ENCODE results near the gene CINP. TPM values are rescaled to one million over a fixed set of nuclear protein-coding genes. Genes with fewer than 3 reads are reported as not detected.
A peak's percentile ranks its signal among the peaks of the same experiment; 100 is the strongest.
"Not testable (repeated sequence)": the region's sequence is repeated elsewhere in the genome, so short reads cannot be mapped to it uniquely, and the experiment has no call there.

The CINP gene
- total RNA-seq, 1 donor: 20.6 TPM

GRCh38 chr14:102371361-102371760 is 8.7 kb upstream of the CINP start:
- Histone ChIP-seq H3K9me3 (ENCODE audit: low read depth, low read length) (no peaks in the 10 kb centered on the region), H3K4me1 (ENCODE audit: insufficient read depth, low read length) (peaks cover 21% of the 10 kb centered on the region), H3K27me3 (ENCODE audit: insufficient read depth, low read length) (no peaks in the 10 kb centered on the region), H3K4me3 (ENCODE audit: low read length) (peak overlapping the region; percentile 14)

DNA sequence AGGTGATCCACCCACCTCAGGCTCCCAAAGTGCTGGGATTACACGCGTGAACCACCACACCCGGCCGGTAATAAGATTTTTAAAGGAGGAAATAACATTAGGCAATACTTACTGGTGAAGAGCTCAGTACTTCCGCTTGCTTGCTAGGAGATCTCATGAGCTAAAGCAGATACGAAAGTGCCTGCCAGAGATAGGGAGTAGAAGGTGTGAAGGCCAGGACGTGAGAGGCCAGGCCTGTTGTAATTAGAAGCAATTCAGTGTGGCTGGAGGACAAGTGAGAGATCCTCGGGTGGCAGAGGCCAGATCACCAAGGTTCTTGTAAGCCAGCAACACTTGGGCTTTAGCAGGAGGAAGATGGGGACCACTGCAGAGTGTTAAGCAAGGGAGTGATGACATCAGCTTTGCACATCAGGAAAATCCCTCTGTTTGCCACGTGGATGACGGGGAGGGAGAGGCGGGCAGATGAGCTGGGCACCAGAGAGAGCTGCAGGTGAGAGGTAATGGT is 7.7 kb upstream of the CINP start:
- Histone ChIP-seq H3K4me3 (ENCODE audit: low read length) (peak overlapping the region; percentile 14), H3K27me3 (ENCODE audit: insufficient read depth, low read length) (no peaks in the 10 kb centered on the region), H3K4me1 (ENCODE audit: insufficient read depth, low read length) (peaks cover 21% of the 10 kb centered on the region), H3K9me3 (ENCODE audit: low read depth, low read length) (no peaks in the 10 kb centered on the region)

GRCh38 chr14:102363182-102363943 is 673 bp upstream of the CINP start:
- H3K27me3 ChIP-seq (ENCODE audit: insufficient read depth, low read length): no peaks in the 10 kb centered on the region

GRCh38 chr14:102362084-102362483 is 606 bp downstream of the CINP start:
- H3K4me1 ChIP-seq (ENCODE audit: insufficient read depth, low read length): peaks cover 24% of the 10 kb centered on the region
- no peaks in the 10 kb centered on the region for H3K9me3 ChIP-seq (ENCODE audit: low read depth, low read length)
- H3K4me3 ChIP-seq (ENCODE audit: low read length): peak overlapping the region; percentile 66
- H3K27me3 ChIP-seq (ENCODE audit: insufficient read depth, low read length): no peaks in the 10 kb centered on the region

More at GRCh38 chr14:102363182-102363943, 673 bp upstream of the CINP start:
- Histone ChIP-seq H3K9me3 (ENCODE audit: low read depth, low read length) (no peaks in the 10 kb centered on the region), H3K4me1 (ENCODE audit: insufficient read depth, low read length) (peaks cover 24% of the 10 kb centered on the region), H3K4me3 (ENCODE audit: low read length) (peak overlapping the region; percentile 66)

- Histone ChIP-seq H3K27me3 (ENCODE audit: insufficient read depth, low read length) (no peaks in the 10 kb centered on the region), H3K4me1 (ENCODE audit: insufficient read depth, low read length) (peaks cover 24% of the 10 kb centered on the region), H3K9me3 (ENCODE audit: low read depth, low read length) (no peaks in the 10 kb centered on the region), H3K4me3 (ENCODE audit: low read length) (no peak overlapping the region)
Measured at GRCh38 chr14:102360388-102360787, 2.3 kb downstream of the CINP start.

DNA sequence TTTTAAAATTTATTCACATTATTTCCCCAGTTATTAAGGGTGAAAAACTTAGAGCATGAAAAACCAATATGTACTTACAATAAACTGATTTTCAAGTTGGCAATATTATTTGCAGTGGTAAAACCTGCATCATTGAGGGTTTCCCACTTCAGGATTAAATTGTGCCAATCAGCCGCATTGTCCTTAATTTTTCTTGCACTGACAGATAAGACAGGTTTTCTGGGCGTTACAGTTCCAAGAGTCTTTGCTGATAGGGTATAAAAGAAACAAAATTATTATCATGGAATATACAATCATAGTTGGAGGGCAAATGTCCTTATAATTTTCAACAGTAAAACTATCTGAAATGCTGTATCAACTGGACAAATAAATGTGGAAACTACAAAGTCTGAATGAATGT is 3.3 kb downstream of the CINP start:
- H3K27me3 ChIP-seq (ENCODE audit: insufficient read depth, low read length): no peaks in the 10 kb centered on the region
- no peak overlapping the region for H3K4me3 ChIP-seq (ENCODE audit: low read length)
- peaks cover 23% of the 10 kb centered on the region for H3K4me1 ChIP-seq (ENCODE audit: insufficient read depth, low read length)
- no peaks in the 10 kb centered on the region for H3K9me3 ChIP-seq (ENCODE audit: low read depth, low read length)

DNA sequence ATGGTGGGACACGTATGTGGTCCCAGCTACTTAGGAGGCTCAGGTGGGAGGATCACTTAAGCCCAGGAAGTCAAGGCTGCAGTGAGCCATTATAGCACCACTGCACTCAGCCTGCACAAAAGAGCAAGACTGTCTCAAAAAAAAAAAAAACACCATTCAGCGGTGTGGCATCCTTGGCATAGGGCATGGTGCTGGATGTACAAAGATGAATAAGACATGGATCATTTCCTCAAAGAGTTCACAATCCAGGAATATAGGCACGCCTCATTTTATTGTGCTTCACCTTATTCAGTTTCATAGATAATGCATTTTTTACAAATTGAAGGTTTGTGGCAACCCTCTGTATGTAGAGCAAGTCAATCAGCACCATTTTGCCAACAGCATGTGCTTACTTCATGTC is 6.4 kb downstream of the CINP start:
- H3K4me1 ChIP-seq (ENCODE audit: insufficient read depth, low read length): peaks cover 24% of the 10 kb centered on the region
- H3K27me3 ChIP-seq (ENCODE audit: insufficient read depth, low read length): no peaks in the 10 kb centered on the region
- no peak overlapping the region for H3K4me3 ChIP-seq (ENCODE audit: low read length)
- no peaks in the 10 kb centered on the region for H3K9me3 ChIP-seq (ENCODE audit: low read depth, low read length)

- H3K27me3 ChIP-seq (ENCODE audit: insufficient read depth, low read length): no peaks in the 10 kb centered on the region
- H3K9me3 ChIP-seq (ENCODE audit: low read depth, low read length): no peaks in the 10 kb centered on the region
- peaks cover 31% of the 10 kb centered on the region for H3K4me1 ChIP-seq (ENCODE audit: insufficient read depth, low read length)
- H3K4me3 ChIP-seq (ENCODE audit: low read length): no peak overlapping the region
Measured at GRCh38 chr14:102353126-102353619, 9.5 kb downstream of the CINP start.

DNA sequence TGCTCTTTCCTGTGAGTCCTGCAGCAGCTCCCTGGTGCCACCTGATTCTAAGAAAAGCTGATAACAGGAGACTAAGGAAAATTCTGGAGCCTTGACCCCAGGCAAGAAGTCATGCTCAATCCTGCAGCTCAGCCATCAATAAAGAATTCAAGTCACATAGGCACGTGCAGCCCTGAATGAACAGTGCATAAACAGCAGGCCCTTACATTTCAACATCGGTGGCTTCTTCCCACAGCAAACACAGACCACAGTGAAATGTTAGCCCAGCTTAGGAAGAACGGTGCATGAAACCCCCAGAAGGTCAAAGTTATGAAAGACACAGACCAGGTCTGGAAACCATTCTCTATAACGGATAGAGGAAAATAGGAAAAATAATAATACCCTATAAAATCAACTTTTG is 10.5 kb downstream of the CINP start:
- Histone ChIP-seq H3K27me3 (ENCODE audit: insufficient read depth, low read length) (no peaks in the 10 kb centered on the region), H3K4me1 (ENCODE audit: insufficient read depth, low read length) (peaks cover 31% of the 10 kb centered on the region), H3K9me3 (ENCODE audit: low read depth, low read length) (no peaks in the 10 kb centered on the region), H3K4me3 (ENCODE audit: low read length) (no peak overlapping the region)

DNA sequence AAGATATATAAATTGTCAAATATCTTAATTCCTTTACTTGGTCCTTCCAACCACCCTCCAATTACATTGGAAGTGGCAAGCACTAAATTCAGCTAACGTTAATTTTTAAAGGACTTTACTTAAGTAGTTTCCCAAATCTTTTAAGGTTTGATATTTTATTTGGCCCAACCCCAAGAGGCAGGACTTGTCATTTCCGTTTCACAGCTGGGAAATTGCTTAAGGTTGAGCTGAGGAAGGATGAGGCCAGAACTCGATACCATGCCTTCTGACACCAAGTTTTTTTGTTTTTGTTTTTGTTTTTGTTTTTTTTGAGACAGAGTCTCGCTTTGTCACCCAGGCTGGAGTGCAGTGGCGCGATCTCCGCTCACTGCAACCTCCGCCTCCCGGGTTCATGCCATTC is 11.1 kb downstream of the CINP start:
- H3K4me1 ChIP-seq (ENCODE audit: insufficient read depth, low read length): peaks cover 31% of the 10 kb centered on the region
- H3K9me3 ChIP-seq (ENCODE audit: low read depth, low read length); H3K4me3 ChIP-seq (ENCODE audit: low read length); H3K27me3 ChIP-seq (ENCODE audit: insufficient read depth, low read length): not testable (repeated sequence)

GRCh38 chr14:102351023-102351422 is 11.7 kb downstream of the CINP start:
- H3K9me3 ChIP-seq (ENCODE audit: low read depth, low read length): no peaks in the 10 kb centered on the region
- no peaks in the 10 kb centered on the region for H3K27me3 ChIP-seq (ENCODE audit: insufficient read depth, low read length)
- H3K4me3 ChIP-seq (ENCODE audit: low read length): no peak overlapping the region
- peaks cover 31% of the 10 kb centered on the region for H3K4me1 ChIP-seq (ENCODE audit: insufficient read depth, low read length)

GRCh38 chr14:102348376-102348775 is 14.3 kb downstream of the CINP start:
- no peaks in the 10 kb centered on the region for H3K27me3 ChIP-seq (ENCODE audit: insufficient read depth, low read length)
- no peaks in the 10 kb centered on the region for H3K9me3 ChIP-seq (ENCODE audit: low read depth, low read length)
- H3K4me1 ChIP-seq (ENCODE audit: insufficient read depth, low read length): peaks cover 28% of the 10 kb centered on the region
- no peak overlapping the region for H3K4me3 ChIP-seq (ENCODE audit: low read length)

DNA sequence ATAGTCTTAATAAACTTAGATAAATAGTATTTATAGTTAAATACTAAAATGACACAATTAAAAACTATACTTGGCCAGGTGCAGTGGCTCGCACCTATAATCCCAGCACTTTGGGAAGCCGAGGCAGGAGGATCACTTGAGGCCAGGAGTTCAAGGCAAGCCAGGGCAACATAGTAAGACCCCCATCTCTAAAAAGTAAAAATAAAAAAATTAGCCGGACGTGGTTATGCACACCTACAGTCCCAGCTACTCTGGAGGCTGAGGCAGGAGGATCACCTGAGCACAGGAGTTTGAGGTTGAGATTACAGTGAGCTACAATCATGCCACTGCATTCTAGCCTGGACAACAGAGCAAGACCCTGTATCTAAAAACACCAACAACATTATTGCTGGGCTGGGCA is 16.0 kb downstream of the CINP start:
- Histone ChIP-seq H3K4me1 (ENCODE audit: insufficient read depth, low read length) (peaks cover 10% of the 10 kb centered on the region), H3K27me3 (ENCODE audit: insufficient read depth, low read length) (no peaks in the 10 kb centered on the region), H3K9me3 (ENCODE audit: low read depth, low read length) (no peaks in the 10 kb centered on the region), H3K4me3 (ENCODE audit: low read length) (no peak overlapping the region)

- Histone ChIP-seq H3K4me1 (ENCODE audit: insufficient read depth, low read length) (no peaks in the 10 kb centered on the region), H3K27me3 (ENCODE audit: insufficient read depth, low read length) (no peaks in the 10 kb centered on the region), H3K4me3 (ENCODE audit: low read length) (no peak overlapping the region), H3K9me3 (ENCODE audit: low read depth, low read length) (no peaks in the 10 kb centered on the region)
Measured at GRCh38 chr14:102345232-102345631, 17.5 kb downstream of the CINP start.

- H3K4me1 ChIP-seq (ENCODE audit: insufficient read depth, low read length): no peaks in the 10 kb centered on the region
- no peaks in the 10 kb centered on the region for H3K9me3 ChIP-seq (ENCODE audit: low read depth, low read length)
- H3K4me3 ChIP-seq (ENCODE audit: low read length): no peak overlapping the region
- H3K27me3 ChIP-seq (ENCODE audit: insufficient read depth, low read length): no peaks in the 10 kb centered on the region
Measured at GRCh38 chr14:102344485-102344884, 18.2 kb downstream of the CINP start.

GRCh38 chr14:102344084-102344483 is 18.6 kb downstream of the CINP start:
- Histone ChIP-seq H3K9me3 (ENCODE audit: low read depth, low read length) (no peaks in the 10 kb centered on the region), H3K4me1 (ENCODE audit: insufficient read depth, low read length) (no peaks in the 10 kb centered on the region), H3K27me3 (ENCODE audit: insufficient read depth, low read length) (no peaks in the 10 kb centered on the region), H3K4me3 (ENCODE audit: low read length) (no peak overlapping the region)

All from mononuclear cell (primary cell).